Measurements from ENCODE around the gene NMUR1.
"Not testable (repeated sequence)": the region's sequence is repeated elsewhere in the genome, so short reads cannot be mapped to it uniquely, and the experiment has no call there.

NMUR1 gene

DNA sequence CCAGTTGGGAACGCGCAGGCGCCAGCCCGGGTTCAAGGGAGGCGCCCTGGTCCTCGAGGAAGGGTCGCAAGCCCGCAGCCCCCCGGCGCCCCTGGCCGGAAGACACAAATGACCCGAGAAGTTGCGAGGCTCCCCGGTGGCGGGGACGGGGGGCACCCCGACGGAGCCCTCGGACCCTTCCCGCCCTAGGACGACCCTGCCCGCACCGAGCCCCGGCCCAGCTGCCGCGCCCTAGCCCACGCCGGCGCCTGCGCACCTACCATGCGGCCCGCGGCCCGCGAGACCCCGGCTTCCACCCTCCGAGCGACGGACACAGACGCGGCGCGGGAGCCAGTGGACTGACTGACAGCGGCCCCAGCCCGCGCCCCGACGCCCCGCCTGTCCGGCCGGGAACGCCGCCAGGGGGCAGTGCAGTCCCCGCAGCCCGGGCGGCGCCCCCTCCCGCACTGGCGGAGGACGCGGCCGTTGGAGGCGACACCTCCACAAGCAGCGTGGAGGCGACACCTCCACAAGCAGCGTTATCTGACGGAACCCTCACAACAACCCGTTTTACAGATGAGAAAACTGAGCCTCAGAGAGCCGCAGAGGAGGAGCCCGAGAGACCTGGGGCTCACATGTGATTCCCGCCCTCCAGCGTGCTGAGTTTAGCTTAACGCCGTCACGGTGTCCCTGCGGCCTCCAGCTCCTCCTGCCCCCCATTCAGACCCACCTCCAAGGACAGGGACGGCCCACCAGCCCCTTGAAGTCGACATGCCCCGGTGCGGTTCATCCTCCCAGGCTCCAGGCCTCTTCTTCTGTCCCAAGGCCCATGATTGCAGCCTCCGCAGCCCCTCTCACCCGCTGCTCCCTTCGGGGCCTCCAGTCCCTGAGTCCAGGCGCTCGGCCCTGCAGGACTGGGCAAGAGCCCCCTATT lies at the start of gene NMUR1:
Gene NMUR1 (minus strand): TSS at position 347 of the 913 bp plus-strand sequence. CDS start 84 bp downstream, at position 263.
- DNase-seq (ENCODE audit: low spot score), result peak; percentile 72

GRCh38 chr2:231579560-231579959 lies 49.3 kb upstream of the NMUR1 start:
- DNase-seq (ENCODE audit: low spot score), result no peak

GRCh38 chr2:231578655-231579054 lies 48.4 kb upstream of the NMUR1 start:
- not testable (repeated sequence) for DNase-seq (ENCODE audit: low spot score)

DNA sequence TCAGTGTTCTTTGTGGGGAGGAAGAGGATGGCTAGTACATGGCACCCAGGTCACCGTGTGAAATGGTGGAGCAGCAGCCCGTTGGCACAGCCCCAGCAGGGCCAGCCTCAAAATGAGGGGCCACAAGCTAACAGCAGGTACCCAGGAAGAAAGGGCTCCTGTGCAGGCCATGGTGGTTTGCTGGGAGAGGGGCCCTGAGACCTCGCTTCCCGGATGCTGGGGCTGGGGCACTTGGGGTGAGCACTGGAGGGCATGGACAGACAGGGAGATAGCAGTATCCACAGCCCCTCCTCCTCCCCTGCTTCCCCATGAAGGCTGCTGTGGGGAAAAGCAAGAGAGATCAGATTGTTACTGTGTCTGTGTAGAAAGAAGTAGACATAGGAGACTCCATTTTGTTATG lies 46.2 kb upstream of the NMUR1 start:
- DNase-seq (ENCODE audit: low spot score), result no peak

- DNase-seq (ENCODE audit: low spot score), result no peak
These were observed 45.5 kb upstream of the NMUR1 start for GRCh38 chr2:231575612-231576256.

GRCh38 chr2:231573698-231574421 lies 43.6 kb upstream of the NMUR1 start:
- no peak for DNase-seq (ENCODE audit: low spot score)

GRCh38 chr2:231573096-231573495 lies 42.9 kb upstream of the NMUR1 start:
- DNase-seq (ENCODE audit: low spot score), result no peak

- no peak for DNase-seq (ENCODE audit: low spot score)
These were observed 41.5 kb upstream of the NMUR1 start for GRCh38 chr2:231571661-231572191.

- DNase-seq (ENCODE audit: low spot score), result not testable (repeated sequence)
These were observed 40.7 kb upstream of the NMUR1 start for GRCh38 chr2:231570915-231571314.

DNA sequence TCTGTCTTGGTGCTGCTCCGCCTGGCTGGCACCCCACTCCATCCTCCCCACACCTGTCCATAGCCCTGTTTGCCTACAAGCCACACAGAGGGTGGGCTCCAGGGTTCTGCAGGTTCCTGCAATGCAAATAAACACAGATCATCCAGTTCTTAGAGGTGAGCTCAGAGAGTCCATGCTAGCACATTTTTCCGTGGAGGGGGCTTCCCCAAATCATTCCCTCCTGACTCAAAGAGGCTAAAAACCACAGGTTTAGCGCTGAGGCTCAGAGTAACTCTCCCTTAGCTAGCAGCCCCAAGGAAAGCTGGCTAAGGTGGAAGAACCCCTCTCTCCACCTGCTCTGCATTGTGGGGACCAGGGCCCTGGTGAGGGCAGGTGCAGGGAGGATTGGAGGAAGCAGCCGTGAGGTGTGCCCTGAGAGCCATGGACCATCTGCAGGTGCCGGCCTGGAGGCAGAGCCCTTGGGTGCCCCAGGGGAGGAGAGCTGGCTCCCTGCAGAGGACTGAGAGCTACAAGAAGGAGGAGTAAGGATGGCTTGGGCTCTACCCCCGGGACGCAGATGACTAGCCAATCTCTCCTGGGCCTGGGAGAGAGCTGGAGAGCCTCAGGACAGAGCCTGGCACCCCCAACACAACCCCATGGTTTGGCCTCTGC lies 38.7 kb upstream of the NMUR1 start:
- DNase-seq (ENCODE audit: low spot score), result no peak

DNA sequence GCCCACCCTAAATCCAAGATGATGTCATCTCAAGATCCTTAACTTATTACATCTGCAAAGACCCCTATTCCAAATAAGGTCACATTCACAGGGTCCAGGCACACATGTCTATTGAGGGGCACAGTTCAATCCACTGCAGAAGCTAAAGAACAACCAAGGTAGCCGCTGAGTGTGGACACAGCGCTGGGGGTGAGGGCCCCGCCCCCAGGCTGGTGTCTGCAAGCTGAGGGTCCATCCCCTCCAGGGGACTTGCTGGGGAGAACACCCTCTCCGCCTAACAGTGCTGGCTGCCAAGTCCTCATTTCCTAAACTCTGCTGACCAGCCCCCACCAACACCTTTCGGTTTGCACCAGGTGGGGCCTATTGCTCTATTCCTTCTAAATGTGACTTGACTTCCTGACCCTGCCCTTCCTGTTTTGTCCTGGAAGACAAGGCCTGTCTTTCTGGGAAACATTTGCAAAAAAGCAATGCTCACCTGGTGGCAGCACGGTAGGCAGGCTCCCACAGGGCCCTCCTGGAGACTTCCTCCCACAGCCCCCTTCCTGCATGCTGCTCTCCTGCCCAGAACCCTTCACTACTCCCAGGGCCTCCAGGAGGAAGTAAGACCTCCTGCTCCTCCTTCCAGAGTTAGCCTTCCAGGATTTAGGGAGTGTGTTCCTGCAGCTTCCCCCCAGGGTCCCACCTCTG lies 38.0 kb upstream of the NMUR1 start:
- no peak for DNase-seq (ENCODE audit: low spot score)

DNA sequence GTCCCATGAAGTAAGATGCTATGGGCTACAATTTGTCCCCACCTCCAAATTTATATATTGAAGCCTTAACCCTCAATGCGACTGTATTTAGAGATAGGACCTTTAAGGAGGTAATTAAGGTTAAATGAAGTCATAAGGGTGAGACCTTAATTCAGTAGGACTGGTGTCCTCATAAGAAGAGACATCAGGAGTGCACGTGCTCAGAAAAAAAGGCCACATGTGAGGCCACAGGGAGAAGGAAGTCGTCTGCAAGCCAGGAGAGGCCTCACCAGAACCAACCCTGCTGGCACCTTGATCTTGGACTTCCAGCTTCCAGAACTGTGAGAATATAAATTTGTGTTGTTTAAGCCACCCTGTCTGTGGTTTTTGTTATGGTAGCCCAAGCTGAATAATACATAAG lies 36.9 kb upstream of the NMUR1 start:
- no peak for DNase-seq (ENCODE audit: low spot score)

DNA sequence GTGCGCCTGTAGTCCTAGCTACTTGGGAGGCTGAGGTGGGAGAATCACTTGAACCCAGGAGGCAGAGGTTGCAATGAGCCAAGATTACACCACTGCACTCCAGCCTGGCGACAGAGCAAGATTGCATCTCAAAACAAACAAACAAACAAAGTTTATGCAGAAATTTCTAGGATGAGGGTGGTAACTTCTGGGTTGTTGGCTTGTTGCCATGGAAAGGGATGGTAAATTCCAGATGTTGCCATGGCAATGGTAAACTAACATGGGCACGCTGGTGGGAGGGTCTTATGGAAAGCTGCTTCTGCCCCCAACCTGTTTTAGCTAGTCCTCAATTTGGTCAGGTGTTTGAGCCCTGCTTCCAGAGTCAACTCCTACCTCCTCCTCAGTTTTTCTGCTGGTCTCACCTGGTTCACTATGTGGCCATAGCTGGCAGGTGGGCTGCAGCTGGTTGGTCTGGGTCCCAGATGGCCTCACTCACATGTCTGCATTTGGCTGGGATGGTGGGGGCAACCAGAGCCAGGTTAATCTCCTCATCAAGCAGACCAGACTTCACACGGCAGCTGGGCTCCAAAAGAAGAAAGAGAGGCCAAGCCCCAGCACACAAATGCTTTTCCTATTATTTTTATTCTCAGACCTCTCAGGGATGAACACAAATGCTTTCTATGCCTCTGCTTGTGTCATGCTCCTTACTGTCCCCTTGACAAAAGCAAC lies 35.8 kb upstream of the NMUR1 start:
- no peak for DNase-seq (ENCODE audit: low spot score)

- DNase-seq (ENCODE audit: low spot score), result no peak
These were observed 33.2 kb upstream of the NMUR1 start for GRCh38 chr2:231563378-231563961.

DNA sequence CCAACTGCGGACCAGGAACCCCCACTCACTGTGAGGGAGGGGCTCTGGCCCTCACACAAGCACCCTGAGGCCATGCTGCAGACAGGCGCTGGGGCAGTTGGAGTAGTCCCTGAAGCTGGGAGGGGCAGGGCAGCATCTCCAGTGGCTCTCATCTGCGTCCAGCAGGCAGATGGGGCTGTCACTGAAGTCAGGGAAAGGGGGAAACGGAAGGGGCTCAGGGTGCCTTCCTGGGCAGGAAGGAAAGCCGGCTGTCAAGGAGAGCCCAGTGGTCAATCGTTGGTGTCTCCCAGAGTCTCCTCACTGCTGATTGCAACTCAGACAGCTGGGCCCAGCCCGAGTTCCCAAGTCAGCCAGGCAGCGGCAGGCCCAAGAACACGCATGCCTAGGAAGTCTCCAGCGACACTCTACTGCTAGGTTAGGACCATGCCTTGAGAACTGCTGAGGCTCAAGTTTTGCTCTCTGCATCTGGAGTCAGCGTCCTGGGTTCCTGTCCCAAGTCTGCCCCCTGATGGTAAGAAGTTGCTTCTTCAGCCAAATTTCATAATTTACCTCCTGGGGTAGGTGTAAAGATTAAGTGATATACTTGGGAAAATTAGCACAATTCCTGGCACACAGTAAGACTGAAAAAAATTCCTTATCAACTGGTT lies 27.4 kb upstream of the NMUR1 start:
- peak; percentile 85 for DNase-seq (ENCODE audit: low spot score)

DNA sequence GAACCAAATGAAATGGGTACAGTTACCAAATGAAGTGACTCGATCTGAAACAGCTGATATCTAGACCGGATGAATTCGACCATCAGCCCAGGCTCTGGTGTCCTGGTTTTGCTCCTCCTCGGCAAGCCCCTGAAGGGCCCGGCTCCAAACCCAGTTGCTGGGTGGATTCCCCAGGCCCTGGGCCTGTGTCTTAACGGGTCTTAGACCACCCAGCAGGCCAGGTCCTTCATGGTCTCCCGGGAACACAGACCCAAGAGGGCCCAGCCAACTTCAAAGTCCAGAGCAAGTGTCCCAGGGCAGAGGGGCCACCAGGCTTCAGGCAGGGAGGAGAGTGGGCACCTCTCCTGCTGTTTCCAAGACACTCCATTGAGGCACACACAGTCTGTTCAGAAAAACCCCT lies 26.7 kb upstream of the NMUR1 start:
- no peak for DNase-seq (ENCODE audit: low spot score)

DNA sequence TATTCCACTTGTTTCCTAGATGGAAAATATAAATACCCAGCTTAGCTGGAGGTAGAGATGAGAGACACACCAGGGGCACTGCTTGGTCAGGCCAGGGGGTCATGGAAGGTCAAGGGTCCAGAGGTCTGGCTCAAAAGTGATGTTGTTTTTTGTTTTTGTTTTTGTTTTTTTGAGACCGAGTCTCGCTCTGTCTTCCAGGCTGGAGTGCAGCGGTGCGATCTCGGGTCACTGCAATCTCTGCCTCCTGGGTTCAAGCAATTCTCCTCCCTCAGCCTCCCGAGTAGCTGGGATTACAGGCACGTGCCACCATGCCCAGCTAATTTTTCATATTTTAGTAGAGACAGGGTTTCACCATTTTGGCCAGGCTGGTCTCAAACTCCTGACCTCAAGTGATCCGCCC lies 26.3 kb upstream of the NMUR1 start:
- not testable (repeated sequence) for DNase-seq (ENCODE audit: low spot score)

- no peak for DNase-seq (ENCODE audit: low spot score)
These were observed 24.7 kb upstream of the NMUR1 start for GRCh38 chr2:231554748-231555545.

- no peak for DNase-seq (ENCODE audit: low spot score)
These were observed 24.1 kb upstream of the NMUR1 start for GRCh38 chr2:231554327-231554726.
